GM21786 (cell line): Measurements from ENCODE around the gene PDE4C.

ENCODE experiments used
- ATAC-seq: cut with Tn5 transposase; IDR thresholded peaks from one replicate; pipeline ENCODE4 v1.9.1; 2021; ENCODE audit not compliant: unreplicated experiment

The PDE4C gene

GRCh38 chr19:18198374-18198773 lies 27.9 kb downstream of the PDE4C start:
- ATAC-seq = no peak

- no peak for ATAC-seq
Measured at GRCh38 chr19:18197941-18198340, 28.3 kb downstream of the PDE4C start.

- no peak for ATAC-seq
Measured at GRCh38 chr19:18197306-18197705, 28.9 kb downstream of the PDE4C start.

GRCh38 chr19:18196511-18196845 lies 29.8 kb downstream of the PDE4C start:
- ATAC-seq = no peak

- no peak for ATAC-seq
Measured at GRCh38 chr19:18194554-18195238, 31.5 kb downstream of the PDE4C start.

GRCh38 chr19:18194181-18194530 lies 32.1 kb downstream of the PDE4C start:
- ATAC-seq = no peak

GRCh38 chr19:18193388-18194180 lies 32.7 kb downstream of the PDE4C start:
- no peak for ATAC-seq

GRCh38 chr19:18192673-18193387 lies 33.4 kb downstream of the PDE4C start, which contains the start of gene MPV17L2:
TSS of gene MPV17L2 (plus strand) at chr19:18193218. CDS start at chr19:18193282, 64 bp downstream.
- ATAC-seq = peak; percentile 88

GRCh38 chr19:18191640-18192062 lies 34.6 kb downstream of the PDE4C start:
- no peak for ATAC-seq

- no peak for ATAC-seq
Measured at GRCh38 chr19:18190278-18190677, 36.0 kb downstream of the PDE4C start.

GRCh38 chr19:18185538-18185937 lies 40.7 kb downstream of the PDE4C start:
- no peak for ATAC-seq

GRCh38 chr19:18183529-18183928 lies 42.7 kb downstream of the PDE4C start:
- ATAC-seq = no peak

- no peak for ATAC-seq
Measured at GRCh38 chr19:18179957-18180356, 46.3 kb downstream of the PDE4C start.

GRCh38 chr19:18176367-18177310 lies 49.6 kb downstream of the PDE4C start:
- no peak for ATAC-seq

- ATAC-seq = no peak
Measured at GRCh38 chr19:18174983-18175382, 51.3 kb downstream of the PDE4C start.
